GM12891 (cell line): ENCODE measurements around the gene ECPAS.
"Not testable (repeated sequence)": the region's sequence is repeated elsewhere in the genome, so short reads cannot be mapped to it uniquely, and the experiment has no call there.

ENCODE experiments used
- POLR2A ChIP-seq: IDR thresholded peaks from 2 replicates; pipeline ENCODE4 v1.6.1; 2011; ENCODE audit warnings: low read depth, low read length, control low read depth
- POLR2AphosphoS5 ChIP-seq: IDR thresholded peaks from 2 replicates; pipeline ENCODE4 v1.6.1; 2011; ENCODE audit warnings: low read depth, low read length, control low read depth
- SPI1 ChIP-seq: IDR thresholded peaks from 2 replicates; pipeline ENCODE4 v1.6.1; 2011; ENCODE audit warnings: low read depth, low read length, control low read depth
- TAF1 ChIP-seq: IDR thresholded peaks from 2 replicates; pipeline ENCODE4 v1.6.1; 2011; ENCODE audit warnings: low read depth, low read length, control low read depth

- not testable (repeated sequence) for TF ChIP-seq TAF1, POLR2AphosphoS5, POLR2A, SPI1
Measured at GRCh38 chr9:111511581-111511980, 27.4 kb upstream of the ECPAS start.
